ENCODE data around the gene SLC25A29.

Gene SLC25A29

DNA sequence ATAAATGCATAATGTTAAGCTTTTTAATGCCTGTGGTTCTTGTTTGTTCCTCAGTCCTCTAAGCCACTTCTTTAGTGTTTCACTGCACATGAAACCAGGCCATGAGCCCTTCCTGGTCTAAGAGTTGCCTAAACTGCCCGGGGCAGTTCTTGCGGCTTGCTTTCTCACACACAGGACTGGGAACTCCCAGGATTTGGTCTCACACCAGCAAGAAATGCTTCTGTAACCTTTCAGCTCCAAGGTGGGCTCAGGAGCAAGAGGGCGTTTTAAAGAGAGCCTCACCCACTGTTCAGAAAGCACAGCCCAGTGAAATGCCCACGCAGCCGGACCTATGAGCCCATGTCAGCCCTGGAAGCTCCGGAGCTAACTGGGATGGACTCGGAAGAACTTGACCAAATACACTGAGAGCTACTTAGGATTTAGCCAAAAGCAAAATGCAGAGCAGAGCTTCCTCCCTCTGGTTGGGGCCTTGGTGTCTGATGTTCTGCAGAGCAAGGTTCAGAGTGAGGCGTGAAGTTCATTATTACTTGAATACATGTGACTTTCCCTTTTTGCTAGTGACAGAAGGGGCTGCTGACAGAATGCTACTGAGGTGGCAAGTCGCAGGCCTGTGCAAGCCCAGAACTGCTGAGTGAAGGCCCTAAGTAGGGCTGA, 23.4 kb downstream of the SLC25A29 start:
- TF ChIP-seq, protein P1, sequence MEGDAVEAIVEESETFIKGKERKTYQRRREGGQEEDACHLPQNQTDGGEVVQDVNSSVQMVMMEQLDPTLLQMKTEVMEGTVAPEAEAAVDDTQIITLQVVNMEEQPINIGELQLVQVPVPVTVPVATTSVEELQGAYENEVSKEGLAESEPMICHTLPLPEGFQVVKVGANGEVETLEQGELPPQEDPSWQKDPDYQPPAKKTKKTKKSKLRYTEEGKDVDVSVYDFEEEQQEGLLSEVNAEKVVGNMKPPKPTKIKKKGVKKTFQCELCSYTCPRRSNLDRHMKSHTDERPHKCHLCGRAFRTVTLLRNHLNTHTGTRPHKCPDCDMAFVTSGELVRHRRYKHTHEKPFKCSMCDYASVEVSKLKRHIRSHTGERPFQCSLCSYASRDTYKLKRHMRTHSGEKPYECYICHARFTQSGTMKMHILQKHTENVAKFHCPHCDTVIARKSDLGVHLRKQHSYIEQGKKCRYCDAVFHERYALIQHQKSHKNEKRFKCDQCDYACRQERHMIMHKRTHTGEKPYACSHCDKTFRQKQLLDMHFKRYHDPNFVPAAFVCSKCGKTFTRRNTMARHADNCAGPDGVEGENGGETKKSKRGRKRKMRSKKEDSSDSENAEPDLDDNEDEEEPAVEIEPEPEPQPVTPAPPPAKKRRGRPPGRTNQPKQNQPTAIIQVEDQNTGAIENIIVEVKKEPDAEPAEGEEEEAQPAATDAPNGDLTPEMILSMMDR (IDR thresholded peaks at IDR 0.05; ENCODE audit: insufficient read depth, low read depth, low read length, missing control alignments) = no peak
- peak; percentile 88 for DNase-seq (ENCODE audit: low read depth)
- no peak overlapping the region for H3K4me3 ChIP-seq (ENCODE audit: low read length)

DNA sequence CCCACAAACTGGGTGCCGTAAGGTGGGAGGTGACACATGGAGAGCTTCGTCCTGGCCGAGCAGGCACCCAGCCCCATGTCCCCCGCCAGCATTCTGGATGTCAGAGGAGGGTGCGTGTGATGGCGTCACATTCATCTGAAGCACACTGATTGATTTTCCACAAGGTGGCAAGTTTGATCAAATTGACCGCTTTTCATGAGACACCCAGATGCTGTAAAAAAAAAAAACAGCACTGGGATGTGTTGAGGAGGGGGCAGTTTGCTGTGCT, 24.2 kb downstream of the SLC25A29 start:
- H3K4me3 ChIP-seq (ENCODE audit: low read length) = no peak overlapping the region
- no peak for DNase-seq (ENCODE audit: low read depth)
- TF ChIP-seq, protein P1 (IDR thresholded peaks at IDR 0.05; ENCODE audit: insufficient read depth, low read depth, low read length, missing control alignments) = no peak

DNA sequence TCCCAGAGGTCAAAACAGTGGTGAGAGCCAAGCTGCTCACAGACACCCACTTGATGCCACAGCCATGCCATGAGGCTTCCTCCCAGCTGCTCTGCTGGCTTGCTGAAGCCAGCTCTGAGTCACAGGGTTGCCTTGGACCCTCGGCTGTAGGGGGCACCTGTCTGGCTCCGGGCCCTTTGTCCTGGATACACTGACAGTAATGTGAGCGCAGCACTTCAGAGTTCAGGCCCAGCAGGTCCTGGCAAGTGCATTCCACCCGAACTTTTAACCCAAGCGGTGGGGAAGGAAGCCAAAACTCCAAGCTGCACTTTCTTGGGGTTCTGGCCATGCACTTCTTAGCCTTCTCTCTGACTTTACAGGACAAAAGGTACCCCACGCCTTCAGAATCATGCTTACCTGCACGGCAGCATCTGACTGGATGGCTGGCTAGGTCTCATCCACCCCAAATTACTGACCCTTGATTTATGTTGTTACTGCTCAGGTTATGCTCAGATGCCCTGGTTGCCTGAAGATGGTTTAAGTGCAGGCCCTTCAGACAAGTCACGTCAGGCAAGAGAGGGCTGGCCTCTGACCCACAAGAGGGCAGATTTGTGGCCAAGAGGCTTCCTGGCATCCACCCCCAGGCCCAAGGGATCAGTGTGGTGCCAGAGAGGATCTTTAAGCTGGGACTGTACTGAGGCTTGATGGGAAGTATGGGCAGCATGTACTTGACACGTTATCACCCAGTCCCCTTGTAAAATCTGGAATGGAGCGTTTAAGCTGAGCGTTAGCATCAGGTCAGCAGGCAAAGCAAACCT, 24.8 kb downstream of the SLC25A29 start:
- TF ChIP-seq, protein P1 (IDR thresholded peaks at IDR 0.05; ENCODE audit: insufficient read depth, low read depth, low read length, missing control alignments) = no peak
- DNase-seq (ENCODE audit: low read depth) = peak; percentile 13
- no peak overlapping the region for H3K4me3 ChIP-seq (ENCODE audit: low read length)

GRCh38 chr14:100279563-100279962, 26.7 kb downstream of the SLC25A29 start:
- TF ChIP-seq, protein P1 (IDR thresholded peaks at IDR 0.05; ENCODE audit: insufficient read depth, low read depth, low read length, missing control alignments) = no peak
- H3K4me3 ChIP-seq (ENCODE audit: low read length) = no peak overlapping the region
- no peak for DNase-seq (ENCODE audit: low read depth)

GRCh38 chr14:100279133-100279532, 27.1 kb downstream of the SLC25A29 start:
- DNase-seq (ENCODE audit: low read depth) = no peak
- TF ChIP-seq, protein P1 (IDR thresholded peaks at IDR 0.05; ENCODE audit: insufficient read depth, low read depth, low read length, missing control alignments) = no peak
- H3K4me3 ChIP-seq (ENCODE audit: low read length) = no peak overlapping the region

- TF ChIP-seq, protein P1 (IDR thresholded peaks at IDR 0.05; ENCODE audit: insufficient read depth, low read depth, low read length, missing control alignments) = no peak
- no peak overlapping the region for H3K4me3 ChIP-seq (ENCODE audit: low read length)
- DNase-seq (ENCODE audit: low read depth) = peak; percentile 36
These were observed 27.5 kb downstream of the SLC25A29 start for GRCh38 chr14:100278702-100279101.

- DNase-seq (ENCODE audit: low read depth) = no peak
- TF ChIP-seq, protein P1 (IDR thresholded peaks at IDR 0.05; ENCODE audit: insufficient read depth, low read depth, low read length, missing control alignments) = no peak
- H3K4me3 ChIP-seq (ENCODE audit: low read length) = no peak overlapping the region
These were observed 31.0 kb downstream of the SLC25A29 start for GRCh38 chr14:100275214-100275613.

Measured in epithelial cell of esophagus (primary cell).